Naive B cell (primary cell): ENCODE measurements around the gene MBOAT7. TPM values are rescaled to one million over a fixed set of nuclear protein-coding genes. Genes with fewer than 3 reads are reported as not detected.
"Not testable (repeated sequence)": the region's sequence is repeated elsewhere in the genome, so short reads cannot be mapped to it uniquely, and the experiment has no call there.

Source experiments
- ATAC-seq, 2 donors: fragments of 150-1000 bp; cut with Tn5 transposase; 2 replicates each; pipeline ENCODE4 v1.10.0; 2021; ENCODE audit warnings: low read depth in 2 of 2, mild to moderate bottlenecking in 2 of 2, moderate library complexity in 2 of 2
- DNase-seq: peaks from one replicate; pipeline ENCODE4 v3.0.0; 2022
- H3K27ac Mint-ChIP-seq, 6 donors: one replicate each; pipeline ENCODE4 v1.8.0; 2020 to 2022; ENCODE audit warnings: mild to moderate bottlenecking in 6 of 6, mixed read lengths in 6 of 6, moderate library complexity in 5 of 6, inconsistent platforms in 2 of 6
- H3K27me3 Mint-ChIP-seq, 3 donors: one replicate each; pipeline ENCODE4 v1.8.0; 2021 to 2022; ENCODE audit warnings: mixed read lengths in 3 of 3, mild to moderate bottlenecking in 1 of 3
- H3K36me3 Mint-ChIP-seq, 2 donors: one replicate each; pipeline ENCODE4 v1.8.0; 2020 to 2022; ENCODE audit warnings: mixed read lengths in 2 of 2, inconsistent platforms in 1 of 2, mild to moderate bottlenecking in 1 of 2
- H3K4me1 Mint-ChIP-seq, 3 donors: one replicate each; pipeline ENCODE4 v1.8.0; 2020 to 2022; ENCODE audit warnings: mixed read lengths in 3 of 3, inconsistent platforms in 1 of 3, mild to moderate bottlenecking in 1 of 3, moderate library complexity in 1 of 3
- H3K4me3 Mint-ChIP-seq, 8 donors: one replicate each; pipeline ENCODE4 v1.8.0; 2020 to 2022; ENCODE audit warnings: mild to moderate bottlenecking in 8 of 8, mixed read lengths in 8 of 8, moderate library complexity in 8 of 8, inconsistent platforms in 2 of 8
- H3K9me3 Mint-ChIP-seq, 7 donors: one replicate each; pipeline ENCODE4 v1.8.0; 2020 to 2022; ENCODE audit warnings: mixed read lengths in 7 of 7, mild to moderate bottlenecking in 5 of 7, inconsistent platforms in 2 of 7, moderate library complexity in 1 of 7
- polyA plus RNA-seq, 6 donors: library from polyadenylated mRNA; unstranded; fragments of 300-500 nt; fragmentation: Illumina TruSeq; gene quantifications; one replicate each; pipeline ENCODE4 v1.2.3, GENCODE V29; 2021; ENCODE audit warnings: low read depth in 6 of 6

Gene MBOAT7
- polyA plus RNA-seq, 6 donors from 2014 or later: 7.0 to 13.5 (median 11.3) TPM

GRCh38 chr19:54218259-54218658, 28.9 kb upstream of the MBOAT7 start:
- DNase-seq (no peak), ATAC-seq (no peak)
- Mint-ChIP-seq H3K27me3 (peaks cover 3 to 17% (median 13%) of the 10 kb centered on the region in 3 donors), H3K4me3 (no peak overlapping the region), H3K9me3 (peaks cover 0 to 4% (median 0%) of the 10 kb centered on the region in 7 donors), H3K27ac (no peak overlapping the region), H3K36me3 (no peaks in the 10 kb centered on the region), H3K4me1 (peaks cover 0 to 5% (median 0%) of the 10 kb centered on the region in 3 donors)

DNA sequence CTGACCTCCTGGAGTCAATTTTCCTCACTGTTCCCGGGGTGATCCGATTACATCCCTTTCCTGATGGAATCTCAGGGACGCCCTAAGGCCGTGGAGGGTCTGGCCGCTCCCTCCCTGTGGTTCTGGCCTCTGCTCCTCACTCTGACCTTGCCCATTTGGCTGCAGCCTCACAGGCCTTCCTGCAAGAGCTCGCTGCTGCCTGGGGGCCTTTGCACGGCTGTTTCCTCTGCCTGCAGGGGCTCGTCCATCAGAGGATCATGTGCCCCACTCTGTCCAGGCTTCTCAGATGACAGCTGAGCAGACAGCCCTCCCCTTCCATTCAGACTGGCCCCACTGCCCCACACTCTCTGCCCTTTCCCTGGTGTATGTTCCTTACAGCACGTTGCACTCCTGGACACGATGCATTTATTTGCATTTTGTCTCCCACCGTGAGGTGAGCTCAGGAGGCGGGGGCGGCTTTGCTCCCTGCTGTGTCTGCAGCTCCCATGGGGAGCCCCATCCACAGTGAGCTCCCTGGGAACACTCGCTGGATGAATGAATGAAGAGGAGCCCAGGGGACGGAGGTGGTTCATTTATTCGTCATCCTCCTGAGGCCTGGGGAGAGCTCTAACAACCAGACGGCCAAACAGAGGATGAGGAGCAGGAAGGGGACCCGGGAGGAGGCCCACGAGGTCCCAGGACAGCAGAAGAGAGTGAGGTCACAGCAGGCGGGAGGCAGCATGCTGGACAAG, 28.3 kb upstream of the MBOAT7 start:
- H3K9me3 Mint-ChIP-seq, H3K4me3 Mint-ChIP-seq, DNase-seq, H3K4me1 Mint-ChIP-seq, H3K27ac Mint-ChIP-seq, H3K36me3 Mint-ChIP-seq, ATAC-seq: not testable (repeated sequence)
- peaks cover 3 to 11% (median 8%) of the 10 kb centered on the region in 3 donors for H3K27me3 Mint-ChIP-seq

DNA sequence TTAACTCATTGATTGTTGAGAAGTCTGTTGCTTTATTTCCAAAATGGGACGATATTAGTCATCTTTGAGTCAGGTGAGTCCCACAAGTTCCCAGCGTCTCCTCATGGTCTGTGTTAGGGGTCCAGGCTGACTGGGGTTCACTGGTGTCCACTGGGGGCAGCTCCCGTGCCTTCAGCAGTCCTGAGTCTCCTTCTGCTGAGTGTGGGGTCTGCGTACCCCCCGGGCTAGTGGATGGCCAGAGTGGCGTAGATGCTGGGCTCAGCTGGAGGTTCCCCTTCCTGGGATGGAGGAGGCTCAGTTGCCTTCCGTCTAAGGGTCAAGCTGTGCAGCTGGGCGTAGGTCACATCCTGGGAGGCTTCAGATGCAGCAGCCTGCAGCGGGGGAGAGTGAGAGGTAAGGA, 27.5 kb upstream of the MBOAT7 start:
- peaks cover 3 to 8% (median 6%) of the 10 kb centered on the region in 3 donors for H3K27me3 Mint-ChIP-seq
- peaks cover 0 to 4% (median 0%) of the 10 kb centered on the region in 7 donors for H3K9me3 Mint-ChIP-seq
- no peaks in the 10 kb centered on the region for H3K36me3 Mint-ChIP-seq
- H3K27ac Mint-ChIP-seq: peak overlapping the region in 1 of 6 donors; percentile 51
- peaks cover 0 to 3% (median 2%) of the 10 kb centered on the region in 3 donors for H3K4me1 Mint-ChIP-seq
- no peak overlapping the region for H3K4me3 Mint-ChIP-seq
- no peak for ATAC-seq
- no peak for DNase-seq

GRCh38 chr19:54214734-54215133, 25.4 kb upstream of the MBOAT7 start:
- DNase-seq, ATAC-seq, H3K27ac Mint-ChIP-seq, H3K27me3 Mint-ChIP-seq, H3K36me3 Mint-ChIP-seq, H3K9me3 Mint-ChIP-seq, H3K4me3 Mint-ChIP-seq: not testable (repeated sequence)
- H3K4me1 Mint-ChIP-seq: peaks cover 11 to 20% (median 12%) of the 10 kb centered on the region in 3 donors

DNA sequence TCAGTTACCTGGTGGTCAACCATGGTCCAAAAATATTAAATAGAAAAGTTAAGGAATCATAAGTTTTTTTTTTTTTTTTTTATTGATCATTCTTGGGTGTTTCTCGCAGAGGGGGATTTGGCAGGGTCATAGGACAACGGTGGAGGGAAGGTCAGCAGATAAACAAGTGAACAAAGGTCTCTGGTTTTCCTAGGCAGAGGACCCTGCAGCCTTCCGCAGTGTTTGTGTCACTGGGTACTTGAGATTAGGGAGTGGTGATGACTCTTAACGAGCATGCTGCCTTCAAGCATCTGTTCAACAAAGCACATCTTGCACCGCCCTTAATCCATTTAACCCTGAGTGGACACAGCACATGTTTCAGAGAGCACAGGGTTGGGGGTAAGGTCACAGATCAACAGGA, 24.8 kb upstream of the MBOAT7 start:
- H3K36me3 Mint-ChIP-seq, H3K27ac Mint-ChIP-seq, H3K4me3 Mint-ChIP-seq, DNase-seq, ATAC-seq, H3K9me3 Mint-ChIP-seq, H3K27me3 Mint-ChIP-seq: not testable (repeated sequence)
- peaks cover 11 to 24% (median 17%) of the 10 kb centered on the region in 3 donors for H3K4me1 Mint-ChIP-seq

DNA sequence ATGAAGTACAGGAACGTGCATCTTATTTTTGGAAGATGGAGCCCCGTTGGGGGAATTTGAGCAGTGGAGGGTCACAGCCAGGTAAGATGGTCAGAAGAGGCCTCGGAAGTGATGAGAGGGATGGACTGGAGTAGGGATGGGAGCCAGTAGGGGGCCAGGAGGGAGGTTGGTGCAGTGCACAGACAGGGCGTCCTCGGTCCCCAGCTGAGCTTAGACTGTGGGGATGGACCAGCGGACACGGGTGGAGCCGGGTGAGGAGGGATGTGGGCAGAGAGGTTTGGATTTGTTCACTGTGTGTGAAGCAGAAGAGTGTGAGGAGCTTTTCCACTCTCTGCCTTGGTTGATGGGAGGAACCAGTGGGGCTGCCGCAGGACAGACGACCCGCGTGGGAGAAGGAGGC, 21.9 kb upstream of the MBOAT7 start:
- DNase-seq (no peak), ATAC-seq (no peak)
- Mint-ChIP-seq H3K27me3 (no peaks in the 10 kb centered on the region), H3K4me1 (peaks cover 30 to 42% (median 33%) of the 10 kb centered on the region in 3 donors), H3K36me3 (peaks cover 0 to 15% of the 10 kb centered on the region in 2 donors), H3K27ac (peak overlapping the region in 5 of 6 donors; percentile 6 to 93 (median 75)), H3K9me3 (no peaks in the 10 kb centered on the region), H3K4me3 (no peak overlapping the region)

GRCh38 chr19:54209811-54210494, 20.6 kb upstream of the MBOAT7 start:
- Mint-ChIP-seq H3K27ac (peak overlapping the region in 5 of 6 donors; percentile 33 to 93 (median 79)), H3K36me3 (peaks cover 0 to 15% of the 10 kb centered on the region in 2 donors), H3K9me3 (no peaks in the 10 kb centered on the region), H3K4me1 (peaks cover 33 to 46% (median 42%) of the 10 kb centered on the region in 3 donors), H3K4me3 (no peak overlapping the region), H3K27me3 (no peaks in the 10 kb centered on the region)
- no peak for DNase-seq
- no peak for ATAC-seq

GRCh38 chr19:54209058-54209810, 19.9 kb upstream of the MBOAT7 start:
- DNase-seq (no peak), ATAC-seq (no peak)
- Mint-ChIP-seq H3K36me3 (peaks cover 0 to 15% of the 10 kb centered on the region in 2 donors), H3K4me3 (no peak overlapping the region), H3K27me3 (no peaks in the 10 kb centered on the region), H3K27ac (peak overlapping the region in 5 of 6 donors; percentile 37 to 85 (median 79)), H3K9me3 (no peaks in the 10 kb centered on the region), H3K4me1 (peaks cover 40 to 53% (median 46%) of the 10 kb centered on the region in 3 donors)

DNA sequence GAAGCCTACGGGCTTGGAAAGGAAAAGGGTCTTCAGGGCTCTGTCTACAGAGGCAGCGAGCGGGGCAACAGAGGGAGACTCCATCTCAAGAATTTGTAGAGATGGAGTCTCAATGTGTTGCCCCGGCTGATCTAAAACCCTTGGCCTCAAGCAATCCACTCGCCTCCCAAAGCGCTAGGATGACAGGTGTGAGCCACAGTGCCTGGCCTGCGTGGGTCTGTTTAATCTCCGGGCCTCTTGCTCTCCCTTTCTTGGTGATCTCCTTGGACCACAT, 19.3 kb upstream of the MBOAT7 start:
- peak overlapping the region in 4 of 6 donors; percentile 49 to 94 (median 90) for H3K27ac Mint-ChIP-seq
- peaks cover 0 to 15% of the 10 kb centered on the region in 2 donors for H3K36me3 Mint-ChIP-seq
- ATAC-seq (no peak), DNase-seq (no peak)
- no peaks in the 10 kb centered on the region for H3K27me3 Mint-ChIP-seq
- H3K4me1 Mint-ChIP-seq: peaks cover 41 to 57% (median 46%) of the 10 kb centered on the region in 3 donors
- peak overlapping the region in 1 of 8 donors; percentile 48 for H3K4me3 Mint-ChIP-seq
- no peaks in the 10 kb centered on the region for H3K9me3 Mint-ChIP-seq

- peaks cover 41 to 61% (median 51%) of the 10 kb centered on the region in 3 donors for H3K4me1 Mint-ChIP-seq
- H3K9me3 Mint-ChIP-seq: no peaks in the 10 kb centered on the region
- peaks cover 0 to 15% of the 10 kb centered on the region in 2 donors for H3K36me3 Mint-ChIP-seq
- peak; percentile 52 to 73 for ATAC-seq
- no peaks in the 10 kb centered on the region for H3K27me3 Mint-ChIP-seq
- peak; percentile 46 for DNase-seq
- H3K27ac Mint-ChIP-seq: peak overlapping the region; percentile 49 to 94 (median 90)
- peak overlapping the region in 6 of 8 donors; percentile 9 to 68 (median 39) for H3K4me3 Mint-ChIP-seq
Measured at GRCh38 chr19:54207983-54208783, 18.8 kb upstream of the MBOAT7 start.

DNA sequence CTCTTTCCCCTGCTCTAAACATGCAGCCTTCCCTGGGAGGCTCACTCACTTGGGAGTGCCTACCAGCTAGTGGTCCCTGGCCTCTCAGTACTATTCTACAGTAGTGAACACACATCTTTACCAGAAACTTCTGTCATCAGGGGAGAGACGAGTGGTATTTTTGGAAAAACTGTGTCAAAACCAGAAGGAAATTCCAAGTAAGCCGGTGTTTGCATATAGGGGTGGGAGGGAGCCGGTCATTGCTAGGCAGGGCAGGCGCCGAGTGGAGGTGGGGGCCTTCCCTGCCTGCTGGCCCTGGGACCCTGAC, 18.2 kb upstream of the MBOAT7 start:
- peak overlapping the region in 3 of 8 donors; percentile 31 to 34 (median 34) for H3K4me3 Mint-ChIP-seq
- ATAC-seq: no peak
- peaks cover 46 to 67% (median 56%) of the 10 kb centered on the region in 3 donors for H3K4me1 Mint-ChIP-seq
- peaks cover 0 to 15% of the 10 kb centered on the region in 2 donors for H3K36me3 Mint-ChIP-seq
- H3K27ac Mint-ChIP-seq: peak overlapping the region in 5 of 6 donors; percentile 49 to 94 (median 80)
- no peaks in the 10 kb centered on the region for H3K27me3 Mint-ChIP-seq
- no peak for DNase-seq
- no peaks in the 10 kb centered on the region for H3K9me3 Mint-ChIP-seq

DNA sequence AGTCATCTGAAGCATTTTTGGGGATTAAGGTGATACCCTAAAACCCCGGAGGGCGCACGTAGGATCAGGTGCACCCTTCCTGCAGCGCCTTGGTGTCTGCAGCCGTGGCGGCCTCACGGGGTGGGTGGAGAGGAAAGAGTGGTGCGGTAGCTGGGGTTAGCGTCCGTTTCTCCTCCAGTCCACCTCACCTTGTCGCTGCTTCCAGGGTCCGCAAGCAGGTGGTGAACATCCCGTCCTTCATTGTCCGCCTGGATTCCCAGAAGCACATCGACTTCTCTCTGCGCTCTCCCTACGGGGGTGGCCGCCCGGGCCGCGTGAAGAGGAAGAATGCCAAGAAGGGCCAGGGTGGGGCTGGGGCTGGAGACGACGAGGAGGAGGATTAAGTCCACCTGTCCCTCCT, 17.8 kb upstream of the MBOAT7 start:
- Mint-ChIP-seq H3K4me3 (peak overlapping the region in 1 of 8 donors; percentile 37), H3K36me3 (peaks cover 0 to 15% of the 10 kb centered on the region in 2 donors), H3K4me1 (peaks cover 50 to 71% (median 56%) of the 10 kb centered on the region in 3 donors), H3K27ac (peak overlapping the region in 1 of 6 donors; percentile 80)
- not testable (repeated sequence) for H3K27me3 Mint-ChIP-seq, H3K9me3 Mint-ChIP-seq, ATAC-seq, DNase-seq

GRCh38 chr19:54206831-54207177, 17.4 kb upstream of the MBOAT7 start:
- H3K36me3 Mint-ChIP-seq: peaks cover 0 to 15% of the 10 kb centered on the region in 2 donors
- H3K4me3 Mint-ChIP-seq: peak overlapping the region in 1 of 8 donors; percentile 66
- no peaks in the 10 kb centered on the region for H3K27me3 Mint-ChIP-seq
- H3K27ac Mint-ChIP-seq: peak overlapping the region in 2 of 6 donors; percentile 24 to 47
- no peaks in the 10 kb centered on the region for H3K9me3 Mint-ChIP-seq
- DNase-seq (no peak), ATAC-seq (no peak)
- H3K4me1 Mint-ChIP-seq: peaks cover 51 to 72% (median 58%) of the 10 kb centered on the region in 3 donors
